GM10847 (cell line): Measurements from ENCODE around the gene ZDHHC18.
A peak's percentile ranks its signal among the peaks of the same experiment; 100 is the strongest.

Experiments
- POLR2A ChIP-seq: IDR thresholded peaks from 2 replicates; pipeline ENCODE4 v1.6.1; 2011; ENCODE audit not compliant: insufficient read length; ENCODE audit errors: extremely low read depth

ZDHHC18 gene

DNA sequence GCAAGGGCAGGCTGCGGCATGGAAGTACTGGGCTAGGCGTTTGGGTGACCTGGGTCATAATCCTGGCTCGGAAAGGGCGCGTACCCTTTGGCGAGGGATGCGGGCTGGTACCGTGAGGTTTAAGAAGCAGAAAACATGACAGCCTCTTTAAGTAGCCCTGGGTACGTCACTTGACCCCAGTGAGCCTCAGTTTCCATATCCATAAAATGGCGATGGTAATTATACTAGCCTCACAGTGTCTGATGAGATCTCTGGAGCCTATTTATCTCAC is 38.0 kb upstream of the ZDHHC18 start:
- TF ChIP-seq POLR2A: no peak

DNA sequence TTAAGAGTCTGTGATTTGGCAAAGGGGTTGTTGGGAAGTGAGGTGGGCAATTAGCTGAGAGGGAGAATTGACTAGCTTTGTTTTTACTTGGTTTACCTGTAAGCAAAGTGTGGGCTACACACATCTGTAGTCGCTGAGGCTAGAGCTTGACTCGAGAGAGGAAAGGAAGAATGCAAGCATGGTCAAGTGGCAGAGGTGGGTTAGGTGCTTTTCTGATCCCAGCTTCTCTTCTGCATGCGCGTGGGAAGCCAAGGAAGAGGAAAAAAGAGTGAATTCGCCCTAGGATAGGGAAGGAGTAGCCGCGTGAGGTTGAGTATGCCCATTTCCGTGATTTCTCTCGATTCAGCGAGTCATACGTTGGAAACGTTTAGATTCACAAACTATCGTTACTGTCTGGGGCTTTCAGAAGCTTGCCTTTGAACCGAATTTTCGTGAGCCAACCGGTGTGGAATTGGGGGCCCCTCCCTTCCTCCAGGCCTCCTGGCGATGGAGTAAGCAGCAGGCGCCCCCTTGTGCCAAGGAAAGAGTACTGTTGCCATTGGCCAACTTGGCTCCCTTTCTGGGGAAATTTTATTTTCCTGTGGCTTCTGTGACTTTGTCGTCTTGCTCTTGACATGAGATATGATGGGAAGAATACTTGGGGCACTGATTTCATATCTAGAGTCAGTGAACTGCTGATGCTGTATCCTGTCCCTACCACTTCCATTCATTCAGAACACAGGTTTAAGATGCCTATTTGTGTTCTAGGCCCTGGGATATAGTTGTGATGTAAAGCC is 37.5 kb upstream of the ZDHHC18 start:
- TF ChIP-seq POLR2A: peak; percentile 19

GRCh38 chr1:26789612-26789865 is 36.9 kb upstream of the ZDHHC18 start:
- TF ChIP-seq POLR2A: no peak

GRCh38 chr1:26789931-26790330 is 36.6 kb upstream of the ZDHHC18 start:
- no peak for TF ChIP-seq POLR2A

- TF ChIP-seq POLR2A: no peak
Observed at GRCh38 chr1:26790551-26790953, 35.9 kb upstream of the ZDHHC18 start.

- TF ChIP-seq POLR2A: no peak
Observed at GRCh38 chr1:26791148-26791547, 35.3 kb upstream of the ZDHHC18 start.

DNA sequence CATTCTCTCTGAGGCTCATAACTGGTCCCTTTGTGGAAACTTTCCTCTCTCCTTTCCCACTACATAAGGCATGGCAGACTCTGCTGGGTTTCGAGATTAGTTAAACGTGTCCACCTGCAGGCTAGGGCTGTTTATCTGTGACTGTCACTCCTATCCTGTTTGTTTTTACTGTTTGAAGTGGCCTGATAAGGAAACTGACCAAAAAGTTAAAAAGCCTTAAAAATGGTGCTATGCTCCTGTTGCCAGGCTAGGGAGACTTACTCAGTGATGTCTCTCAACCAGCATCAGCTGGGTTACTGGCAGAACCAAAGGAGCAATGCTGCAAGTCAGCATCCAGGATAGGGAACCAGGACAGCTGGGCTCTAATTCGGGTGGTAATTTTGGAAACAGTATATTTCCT is 34.9 kb upstream of the ZDHHC18 start:
- TF ChIP-seq POLR2A: no peak

GRCh38 chr1:26792924-26793323 is 33.6 kb upstream of the ZDHHC18 start:
- no peak for TF ChIP-seq POLR2A

- TF ChIP-seq POLR2A: no peak
Observed at GRCh38 chr1:26794391-26794790, 32.1 kb upstream of the ZDHHC18 start.

DNA sequence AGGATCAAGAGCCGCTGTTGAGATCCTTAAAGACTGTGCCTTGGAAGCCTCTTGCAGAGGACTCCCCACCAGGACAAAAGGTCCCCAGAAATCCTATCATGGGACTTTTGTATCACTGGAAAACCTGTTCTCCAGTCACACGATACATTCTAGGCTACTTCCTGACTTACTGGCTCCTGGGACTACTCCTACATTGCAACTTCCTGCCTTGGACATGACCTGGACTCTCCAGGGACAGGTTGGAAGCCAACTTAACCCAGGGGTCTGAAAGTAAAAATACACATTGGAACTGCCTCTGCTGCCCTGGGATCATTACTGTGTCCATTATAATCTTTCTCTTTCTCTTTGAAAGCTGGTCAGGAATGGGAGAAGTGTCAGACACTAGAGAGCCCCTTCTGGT is 28.9 kb upstream of the ZDHHC18 start:
- TF ChIP-seq POLR2A: no peak

GRCh38 chr1:26799479-26800142 is 26.9 kb upstream of the ZDHHC18 start:
- no peak for TF ChIP-seq POLR2A

DNA sequence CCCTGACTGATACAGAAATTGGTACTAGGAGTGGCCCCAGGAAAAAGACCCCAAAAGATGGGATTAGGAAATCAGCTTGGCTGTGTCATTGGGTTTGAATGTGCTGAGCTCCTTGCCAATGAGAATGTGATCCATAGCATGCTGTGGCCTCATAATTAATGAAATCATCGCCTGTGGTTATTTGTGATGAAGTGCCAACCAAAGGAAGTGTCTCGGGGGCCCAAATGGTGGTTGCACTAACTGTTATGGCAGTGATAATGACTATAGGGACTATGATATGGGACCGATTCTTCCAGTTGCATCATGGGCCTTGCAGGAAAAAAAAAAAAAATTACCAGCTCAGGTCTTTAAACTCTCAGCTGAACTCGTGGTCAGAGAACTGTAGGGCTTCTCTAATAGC is 15.4 kb upstream of the ZDHHC18 start:
- no peak for TF ChIP-seq POLR2A

- TF ChIP-seq POLR2A: no peak
Observed at GRCh38 chr1:26811708-26812107, 14.8 kb upstream of the ZDHHC18 start.

GRCh38 chr1:26814377-26814776 is 12.1 kb upstream of the ZDHHC18 start:
- TF ChIP-seq POLR2A: no peak

- TF ChIP-seq POLR2A: no peak
Observed at GRCh38 chr1:26814893-26815292, 11.6 kb upstream of the ZDHHC18 start.

- TF ChIP-seq POLR2A: no peak
Observed at GRCh38 chr1:26820784-26821269, 5.7 kb upstream of the ZDHHC18 start.
